GM12872 (cell line): ENCODE results near the gene ME3.

Experiments
- CTCF ChIP-seq: IDR thresholded peaks from 3 replicates; pipeline ENCODE4 v1.5.1; 2011; ENCODE audit warnings: low read depth, mild to moderate bottlenecking, low read length, moderate library complexity; ENCODE audit not compliant: insufficient read depth

Gene ME3

GRCh38 chr11:86463955-86464354, 208.5 kb downstream of the ME3 start:
- no peak for TF ChIP-seq CTCF

GRCh38 chr11:86463120-86463519, 209.3 kb downstream of the ME3 start:
- TF ChIP-seq CTCF, result no peak

GRCh38 chr11:86461892-86462291, 210.5 kb downstream of the ME3 start:
- TF ChIP-seq CTCF, result no peak

- no peak for TF ChIP-seq CTCF
Observed at GRCh38 chr11:86460461-86461385, 211.7 kb downstream of the ME3 start.

- no peak for TF ChIP-seq CTCF
Observed at GRCh38 chr11:86459682-86460460, 212.5 kb downstream of the ME3 start.

GRCh38 chr11:86459002-86459385, 213.4 kb downstream of the ME3 start:
- no peak for TF ChIP-seq CTCF

- no peak for TF ChIP-seq CTCF
Observed at GRCh38 chr11:86458294-86459001, 214.0 kb downstream of the ME3 start.
